Ramos (cell line): ENCODE results near the gene GRIN1.
"Not testable (repeated sequence)": the region's sequence is repeated elsewhere in the genome, so short reads cannot be mapped to it uniquely, and the experiment has no call there.

Experiments
- in situ Hi-C: fragments of 300-500 bp; cut with MboI; formaldehyde crosslinking; loops from one replicate; pipeline ENCODE4 v1.14.3; 2022; ENCODE audit warnings: low sequenced_read_pairs; ENCODE audit not compliant: unreplicated experiment

GRIN1 gene

GRCh38 chr9:137127301-137128157 is 11.4 kb upstream of the GRIN1 start:
- in situ Hi-C loops = no loop called here

- in situ Hi-C loops = no loop called here
Measured at GRCh38 chr9:137128158-137128861, 10.6 kb upstream of the GRIN1 start.

- in situ Hi-C loops = no loop called here
Measured at GRCh38 chr9:137128862-137129455, 10.0 kb upstream of the GRIN1 start.

- in situ Hi-C loops = no loop called here
Measured at GRCh38 chr9:137129456-137130175, 9.3 kb upstream of the GRIN1 start.

GRCh38 chr9:137130176-137130755 is 8.7 kb upstream of the GRIN1 start:
- in situ Hi-C loops = no loop called here

- in situ Hi-C loops = no loop called here
Measured at GRCh38 chr9:137134191-137134590, 4.8 kb upstream of the GRIN1 start.

- in situ Hi-C loops = not testable (repeated sequence)
Measured at GRCh38 chr9:137135154-137135553, 3.8 kb upstream of the GRIN1 start.

GRCh38 chr9:137136261-137136880 is 2.6 kb upstream of the GRIN1 start:
- in situ Hi-C loops = no loop called here

GRCh38 chr9:137136881-137137607 is 1.9 kb upstream of the GRIN1 start:
- in situ Hi-C loops = no loop called here

- in situ Hi-C loops = no loop called here
Measured at GRCh38 chr9:137138058-137138721, 764 bp upstream of the GRIN1 start.

- in situ Hi-C loops = no loop called here
Measured at GRCh38 chr9:137139468-137140150, 655 bp downstream of the GRIN1 start.

- in situ Hi-C loops = no loop called here
Measured at GRCh38 chr9:137140151-137141012, 1.4 kb downstream of the GRIN1 start.

GRCh38 chr9:137141050-137141810 is 2.3 kb downstream of the GRIN1 start:
- in situ Hi-C loops = no loop called here

GRCh38 chr9:137141976-137142936 is 3.3 kb downstream of the GRIN1 start:
- in situ Hi-C loops = no loop called here

- in situ Hi-C loops = no loop called here
Measured at GRCh38 chr9:137143459-137143858, 4.5 kb downstream of the GRIN1 start.
